ENCODE measurements around the gene MRPS18B.

DNA sequence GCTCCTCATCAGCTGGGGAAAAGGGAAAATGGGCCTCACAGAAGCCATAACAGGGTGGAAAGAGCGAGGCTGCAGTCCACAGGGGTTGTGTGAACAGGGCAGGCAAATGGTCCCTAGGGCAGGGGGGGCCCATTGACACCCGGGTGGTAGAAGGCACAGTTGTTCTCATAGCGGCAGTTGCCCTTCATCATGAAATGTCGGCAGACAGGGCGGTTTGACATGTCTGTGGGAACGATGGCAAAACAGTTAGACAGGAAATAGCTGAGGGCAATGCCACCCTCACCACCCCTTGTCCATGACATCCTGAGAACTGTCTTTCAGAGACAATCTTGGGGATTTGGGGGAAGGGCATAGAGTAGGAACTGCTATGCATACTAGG lies 16.2 kb upstream of the MRPS18B start:
- TF ChIP-seq POLR2A (IDR thresholded peaks at IDR 0.05) (no peak), POLR2AphosphoS5 (IDR thresholded peaks at IDR 0.05) (no peak)
- TF ChIP-seq, protein P1, sequence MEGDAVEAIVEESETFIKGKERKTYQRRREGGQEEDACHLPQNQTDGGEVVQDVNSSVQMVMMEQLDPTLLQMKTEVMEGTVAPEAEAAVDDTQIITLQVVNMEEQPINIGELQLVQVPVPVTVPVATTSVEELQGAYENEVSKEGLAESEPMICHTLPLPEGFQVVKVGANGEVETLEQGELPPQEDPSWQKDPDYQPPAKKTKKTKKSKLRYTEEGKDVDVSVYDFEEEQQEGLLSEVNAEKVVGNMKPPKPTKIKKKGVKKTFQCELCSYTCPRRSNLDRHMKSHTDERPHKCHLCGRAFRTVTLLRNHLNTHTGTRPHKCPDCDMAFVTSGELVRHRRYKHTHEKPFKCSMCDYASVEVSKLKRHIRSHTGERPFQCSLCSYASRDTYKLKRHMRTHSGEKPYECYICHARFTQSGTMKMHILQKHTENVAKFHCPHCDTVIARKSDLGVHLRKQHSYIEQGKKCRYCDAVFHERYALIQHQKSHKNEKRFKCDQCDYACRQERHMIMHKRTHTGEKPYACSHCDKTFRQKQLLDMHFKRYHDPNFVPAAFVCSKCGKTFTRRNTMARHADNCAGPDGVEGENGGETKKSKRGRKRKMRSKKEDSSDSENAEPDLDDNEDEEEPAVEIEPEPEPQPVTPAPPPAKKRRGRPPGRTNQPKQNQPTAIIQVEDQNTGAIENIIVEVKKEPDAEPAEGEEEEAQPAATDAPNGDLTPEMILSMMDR (IDR thresholded peaks at IDR 0.05): no peak

Data from gastroesophageal sphincter (tissue), 3 donors.